Esophagus muscularis mucosa (tissue), 4 donors: ENCODE results near the gene TENM4.

Source experiments
- CTCF ChIP-seq, 3 experiments: fragments of 200-600 bp in 2 of 3; fragments of 450-650 bp in 1 of 3; sonication (generic) in 2 of 3; IDR thresholded peaks; one replicate each; pipeline ENCODE4 v1.5.1; 2017 to 2019; ENCODE audit warnings: antibody characterized with exemption in 3 of 3, mild to moderate bottlenecking in 2 of 3, moderate library complexity in 1 of 3
- EP300 ChIP-seq: sonication (generic); formaldehyde crosslinking; IDR thresholded peaks from one replicate; pipeline ENCODE4 v1.6.1; 2017; ENCODE audit warnings: antibody characterized with exemption
- POLR2A ChIP-seq: fragments of 450-650 bp; IDR thresholded peaks from one replicate; pipeline ENCODE4 v1.6.1; 2017; ENCODE audit warnings: antibody characterized with exemption, moderate library complexity, mild to moderate bottlenecking, low read depth

- TF ChIP-seq POLR2A (no peak), CTCF (IDR thresholded peaks at IDR 0.05) (no peak), EP300 (no peak)
Observed at GRCh38 chr11:78630155-78630554, 810.7 kb downstream of the TENM4 start.
